ENCODE results near the gene ABHD16B. TPM values are rescaled to one million over a fixed set of nuclear protein-coding genes. Genes with fewer than 3 reads are reported as not detected.

Gene ABHD16B
- total and polyA plus RNA-seq, 2 of the 13 experiments (the other 11 are each of a cell fraction or from before 2014, with no cell fraction given): not detected

DNA sequence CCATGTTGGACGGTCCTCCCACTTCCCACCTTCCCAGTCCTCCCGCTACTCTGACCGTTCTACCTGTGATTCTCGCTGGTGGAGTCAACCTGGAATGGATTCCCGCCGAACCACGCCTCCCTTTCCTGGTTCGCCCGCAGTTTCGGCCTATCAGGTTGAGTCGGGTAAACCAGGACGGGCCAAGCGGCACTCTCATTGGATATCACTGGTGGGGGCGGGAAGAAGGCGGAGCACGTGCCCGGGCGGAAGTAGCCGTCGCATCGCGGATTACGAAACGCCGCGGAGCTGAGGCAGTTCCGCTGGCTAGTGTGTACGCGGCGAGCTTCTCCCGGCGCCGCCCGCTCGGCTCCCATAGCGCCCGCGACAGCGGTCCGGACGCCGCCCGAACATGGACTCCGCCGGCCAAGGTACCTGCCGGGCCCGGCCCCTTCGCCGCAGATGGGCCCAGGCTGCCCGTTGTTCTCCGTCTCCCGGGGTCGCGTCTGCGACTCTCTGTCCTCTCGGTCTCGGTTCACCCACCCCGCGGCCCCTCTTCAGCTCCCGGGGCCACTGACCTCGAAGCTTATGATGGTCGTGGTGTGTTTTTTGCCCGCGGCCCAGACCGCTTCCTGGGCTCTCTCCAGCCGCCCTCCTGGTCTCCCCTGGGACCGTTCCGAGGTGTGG lies 3.8 kb downstream of the ABHD16B start, which contains the start of gene TPD52L2 (continued):
- peak; percentile 97 for TF ChIP-seq ZNF234 (CRISPR knock-in tag; conservative IDR thresholded peaks at IDR 0.05)
- no peak for TF ChIP-seq HDAC6 (IDR thresholded peaks at IDR 0.05; ENCODE audit: low read depth, low read length)
- TF ChIP-seq ELF4 (CRISPR knock-in tag; IDR thresholded peaks at IDR 0.05; ENCODE audit: borderline replicate concordance): peak; percentile 71; the same call in 1 of the 2 replicates
- peak; percentile 98; the same call in 1 of the 2 replicates for TF ChIP-seq ZNF580 (CRISPR knock-in tag; IDR thresholded peaks at IDR 0.05; ENCODE audit: borderline replicate concordance, low read depth)
- peak; percentile 96; the same call in 1 of the 2 replicates for TF ChIP-seq ZNF850 (CRISPR knock-in tag; conservative IDR thresholded peaks at IDR 0.05)
- TF ChIP-seq RXRA (CRISPR knock-in tag; IDR thresholded peaks at IDR 0.05): peak; percentile 82
- no peak; the same call in none of the 2 replicates for TF ChIP-seq AFF4 (CRISPR knock-in tag; IDR thresholded peaks at IDR 0.05)
- TF ChIP-seq REPIN1 (CRISPR knock-in tag; IDR thresholded peaks at IDR 0.05; ENCODE audit: borderline replicate concordance, low read depth): peak; percentile 97
- TF ChIP-seq POGK (CRISPR knock-in tag; conservative IDR thresholded peaks at IDR 0.05): peak; percentile 95
- peak; percentile 91 for TF ChIP-seq KDM5B (CRISPR knock-in tag; IDR thresholded peaks at IDR 0.05; ENCODE audit: borderline replicate concordance)
- TF ChIP-seq SMYD3 (CRISPR knock-in tag; IDR thresholded peaks at IDR 0.05): peak; percentile 87
- TF ChIP-seq, protein P1, sequence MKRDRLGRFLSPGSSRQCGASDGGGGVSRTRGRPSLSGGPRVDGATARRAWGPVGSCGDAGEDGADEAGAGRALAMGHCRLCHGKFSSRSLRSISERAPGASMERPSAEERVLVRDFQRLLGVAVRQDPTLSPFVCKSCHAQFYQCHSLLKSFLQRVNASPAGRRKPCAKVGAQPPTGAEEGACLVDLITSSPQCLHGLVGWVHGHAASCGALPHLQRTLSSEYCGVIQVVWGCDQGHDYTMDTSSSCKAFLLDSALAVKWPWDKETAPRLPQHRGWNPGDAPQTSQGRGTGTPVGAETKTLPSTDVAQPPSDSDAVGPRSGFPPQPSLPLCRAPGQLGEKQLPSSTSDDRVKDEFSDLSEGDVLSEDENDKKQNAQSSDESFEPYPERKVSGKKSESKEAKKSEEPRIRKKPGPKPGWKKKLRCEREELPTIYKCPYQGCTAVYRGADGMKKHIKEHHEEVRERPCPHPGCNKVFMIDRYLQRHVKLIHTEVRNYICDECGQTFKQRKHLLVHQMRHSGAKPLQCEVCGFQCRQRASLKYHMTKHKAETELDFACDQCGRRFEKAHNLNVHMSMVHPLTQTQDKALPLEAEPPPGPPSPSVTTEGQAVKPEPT (CRISPR knock-in tag; IDR thresholded peaks at IDR 0.05; ENCODE audit: low read depth): 0 out of 2 replicates have a peak, but pooled peaks have one; percentile 33
- TF ChIP-seq, protein P2, sequence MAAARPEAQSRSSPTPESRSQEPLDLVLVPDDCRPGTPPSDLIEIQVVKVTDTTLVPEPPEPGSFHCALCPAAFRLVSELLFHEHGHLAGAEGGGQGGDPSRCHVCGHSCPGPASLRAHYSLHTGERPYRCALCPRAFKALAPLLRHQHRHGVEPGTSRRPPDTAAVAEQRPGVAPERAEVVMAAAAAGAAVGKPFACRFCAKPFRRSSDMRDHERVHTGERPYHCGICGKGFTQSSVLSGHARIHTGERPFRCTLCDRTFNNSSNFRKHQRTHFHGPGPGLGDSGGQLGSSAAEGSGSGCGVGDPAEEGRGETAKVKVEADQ (CRISPR knock-in tag; IDR thresholded peaks at IDR 0.05; ENCODE audit: borderline replicate concordance): no peak; the same call in 1 of the 2 replicates
- peak; percentile 49; the same call in 1 of the 2 replicates for TF ChIP-seq ZBTB43 (CRISPR knock-in tag; conservative IDR thresholded peaks at IDR 0.05)
- TF ChIP-seq ZFP82 (CRISPR knock-in tag; IDR thresholded peaks at IDR 0.05; ENCODE audit: borderline replicate concordance): peak; percentile 99; the same call in 1 of the 2 replicates
- no peak for TF ChIP-seq TCF7 (IDR thresholded peaks at IDR 0.05; ENCODE audit: low read depth)
- peak; percentile 98 for TF ChIP-seq SALL2 (CRISPR knock-in tag; IDR thresholded peaks at IDR 0.05)
- peak; percentile 76 for TF ChIP-seq XRCC5 (optimal IDR thresholded peaks at IDR 0.05; ENCODE audit: low read length)
- peak; percentile 96 for TF ChIP-seq THAP11 (CRISPR knock-in tag; IDR thresholded peaks at IDR 0.05)

Measured in HepG2 (cell line).